ENCODE results near the gene C22orf15.

The C22orf15 gene

DNA sequence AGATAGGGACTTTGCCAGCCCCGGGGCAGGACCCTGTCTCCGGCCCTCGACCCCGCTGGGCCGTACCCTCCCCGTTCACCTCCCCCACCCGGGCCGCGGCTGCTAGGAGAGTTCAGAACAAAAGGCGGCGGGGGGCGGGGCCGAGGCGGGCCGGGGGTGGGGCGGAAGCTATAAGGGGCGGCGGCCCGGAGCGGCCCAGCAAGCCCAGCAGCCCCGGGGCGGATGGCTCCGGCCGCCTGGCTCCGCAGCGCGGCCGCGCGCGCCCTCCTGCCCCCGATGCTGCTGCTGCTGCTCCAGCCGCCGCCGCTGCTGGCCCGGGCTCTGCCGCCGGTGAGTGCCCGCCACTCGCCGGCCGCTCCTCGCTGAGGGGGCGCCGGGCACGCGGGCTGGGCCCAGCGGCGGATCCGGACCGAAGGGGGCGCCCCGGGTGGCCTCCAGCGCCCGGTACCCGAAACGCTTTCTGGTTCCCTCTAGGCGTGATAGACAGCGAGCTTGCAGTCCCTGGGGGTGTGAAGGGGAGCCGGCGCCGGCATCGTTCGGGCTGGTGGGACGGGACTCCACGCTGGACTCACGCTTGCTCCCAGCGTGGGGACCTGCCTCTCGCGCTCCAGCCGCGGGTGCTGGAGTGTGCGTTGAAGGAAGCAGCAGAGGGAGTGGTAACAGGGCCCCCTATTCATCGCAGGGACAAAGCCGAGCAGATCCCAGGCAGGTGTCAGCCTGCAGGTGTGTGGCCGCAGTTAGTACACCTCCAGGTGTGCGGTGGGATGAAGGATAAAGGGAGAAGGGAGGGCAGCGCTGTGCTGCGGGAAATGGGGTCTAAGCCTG is 10.1 kb downstream of the C22orf15 start, which contains the start of gene MMP11:
Gene MMP11 (plus strand): TSS at position 201 of the 825 bp plus-strand sequence. CDS start 22 bp downstream, at position 223.
- DNase-seq (ENCODE audit: low read depth in 2 of 2, low spot score in 1 of 2), result no peak

DNA sequence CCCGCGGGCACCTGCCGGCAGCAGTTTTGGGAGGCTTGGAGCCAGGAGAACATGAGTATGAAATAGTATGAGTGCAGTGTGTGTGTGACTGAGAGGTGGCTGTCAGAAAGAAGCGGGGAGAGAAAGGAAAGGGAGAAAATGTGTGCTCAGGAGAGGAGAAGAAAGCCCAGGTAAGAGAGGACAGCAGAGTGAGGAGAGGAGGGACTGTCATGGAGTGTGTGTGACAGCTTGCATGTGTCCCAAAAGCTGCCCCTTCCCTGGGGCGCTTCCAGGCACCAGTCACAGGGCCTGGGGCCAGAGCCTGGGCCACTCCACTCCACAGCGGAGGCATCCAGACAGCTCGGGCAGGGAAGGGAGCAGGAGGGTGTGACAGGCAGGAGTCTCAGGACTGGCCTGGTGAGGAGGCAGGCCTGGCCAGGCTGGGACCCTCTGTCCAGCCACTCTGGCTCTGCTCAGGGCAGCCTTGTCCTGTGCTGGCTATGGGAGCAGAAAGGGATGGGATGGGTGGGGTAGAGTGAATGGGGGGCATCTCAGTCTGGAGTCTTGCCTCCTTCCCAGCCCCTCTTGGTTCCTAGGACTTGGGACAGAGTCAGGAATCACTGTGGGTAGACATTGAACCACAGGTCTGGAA is 10.8 kb downstream of the C22orf15 start:
- DNase-seq (ENCODE audit: low read depth in 2 of 2, low spot score in 1 of 2), result no peak

DNA sequence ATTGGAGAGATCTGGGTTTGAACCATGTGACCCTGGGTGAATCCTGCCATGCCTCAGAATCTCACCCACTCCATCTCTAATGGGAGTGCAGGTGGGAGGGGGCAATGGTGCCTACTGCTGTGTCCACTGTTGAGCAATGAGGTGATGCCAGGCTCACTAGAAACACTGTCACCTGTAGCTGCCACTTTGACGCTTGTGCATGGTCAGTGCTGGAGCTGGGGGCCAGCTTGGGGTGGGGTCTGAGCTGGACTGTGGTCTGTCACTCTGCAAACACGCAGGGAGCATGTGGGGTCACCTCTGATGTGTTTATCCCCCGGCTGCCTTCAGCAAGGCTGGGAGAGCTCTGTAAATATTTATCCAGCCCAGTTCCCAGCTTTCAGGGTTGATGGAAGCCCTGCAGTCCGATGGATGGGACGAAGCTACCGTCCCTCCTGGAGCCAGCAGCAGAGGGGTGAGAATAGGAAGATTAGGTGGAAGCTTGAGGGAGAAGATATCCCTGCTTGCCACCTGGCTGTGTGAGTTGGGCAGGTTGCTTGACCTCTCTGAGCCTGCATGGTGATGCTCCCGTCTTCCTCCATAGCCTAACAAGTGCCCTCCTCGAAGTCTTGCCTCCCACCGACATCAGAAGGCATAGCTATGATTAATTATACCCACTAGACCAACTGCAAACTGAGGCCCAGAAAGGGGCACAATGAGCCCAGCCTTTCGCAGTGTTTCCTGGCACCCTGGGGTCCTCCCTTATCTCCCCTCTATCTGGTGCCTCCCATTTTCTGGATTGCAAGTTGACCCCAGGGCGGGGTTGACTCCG is 11.5 kb downstream of the C22orf15 start:
- no peak for DNase-seq (ENCODE audit: low read depth in 2 of 2, low spot score in 1 of 2)

DNA sequence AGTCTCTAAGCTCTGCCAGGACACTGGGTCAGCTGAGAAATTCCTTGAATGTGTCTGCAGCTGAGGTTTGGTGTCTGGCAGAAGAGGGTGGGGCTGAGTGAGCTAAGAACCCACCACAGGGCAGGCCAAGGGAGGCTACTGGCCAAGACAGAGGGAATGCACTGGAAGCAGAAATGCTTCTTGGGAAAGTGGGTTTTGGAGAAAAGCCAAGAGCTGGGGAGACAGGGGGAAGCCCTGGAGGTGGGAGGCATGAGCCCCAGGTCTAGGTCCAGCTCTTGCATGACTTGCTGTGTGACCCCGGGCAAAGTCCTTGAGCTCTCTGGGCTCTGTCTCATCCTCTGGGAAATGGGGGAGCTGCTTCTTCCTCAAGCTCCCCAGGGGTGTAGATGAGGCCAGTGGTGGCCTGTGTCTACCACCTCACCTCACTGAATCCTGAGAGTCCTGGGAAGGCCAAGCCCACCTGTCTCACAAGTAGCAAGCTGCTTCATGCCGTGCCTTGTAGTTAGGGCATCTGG is 12.2 kb downstream of the C22orf15 start:
- no peak for DNase-seq (ENCODE audit: low read depth in 2 of 2, low spot score in 1 of 2)

DNA sequence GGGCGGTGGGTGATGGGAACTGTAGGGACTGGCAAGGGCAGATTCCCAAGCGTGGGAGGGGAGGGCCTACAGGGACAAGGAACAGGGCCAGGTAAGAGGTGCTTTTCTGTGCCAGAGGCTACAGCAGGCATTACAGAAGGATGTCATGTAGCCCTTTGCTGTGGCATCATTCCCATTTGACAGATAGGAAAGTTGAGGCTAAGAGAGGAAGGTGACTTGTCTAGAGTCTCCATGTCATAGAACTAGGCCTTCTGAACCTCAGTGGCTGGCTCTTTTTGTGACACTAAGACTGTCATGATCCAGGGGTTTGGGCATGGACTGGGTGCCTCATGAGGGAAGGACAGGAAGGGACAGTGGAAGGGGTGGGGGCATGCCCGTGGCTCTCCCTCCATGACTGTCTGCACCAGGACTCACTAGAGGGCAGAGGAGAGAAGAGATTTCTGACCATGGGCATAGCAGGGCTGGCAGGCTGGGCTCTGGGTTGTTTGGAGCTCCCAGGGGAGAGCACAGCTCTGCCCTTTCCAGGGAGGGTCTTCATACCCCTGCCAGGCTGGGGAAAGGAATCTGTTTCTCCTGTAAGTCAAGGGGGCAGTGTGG is 13.1 kb downstream of the C22orf15 start:
- DNase-seq (ENCODE audit: low read depth in 2 of 2, low spot score in 1 of 2), result no peak

DNA sequence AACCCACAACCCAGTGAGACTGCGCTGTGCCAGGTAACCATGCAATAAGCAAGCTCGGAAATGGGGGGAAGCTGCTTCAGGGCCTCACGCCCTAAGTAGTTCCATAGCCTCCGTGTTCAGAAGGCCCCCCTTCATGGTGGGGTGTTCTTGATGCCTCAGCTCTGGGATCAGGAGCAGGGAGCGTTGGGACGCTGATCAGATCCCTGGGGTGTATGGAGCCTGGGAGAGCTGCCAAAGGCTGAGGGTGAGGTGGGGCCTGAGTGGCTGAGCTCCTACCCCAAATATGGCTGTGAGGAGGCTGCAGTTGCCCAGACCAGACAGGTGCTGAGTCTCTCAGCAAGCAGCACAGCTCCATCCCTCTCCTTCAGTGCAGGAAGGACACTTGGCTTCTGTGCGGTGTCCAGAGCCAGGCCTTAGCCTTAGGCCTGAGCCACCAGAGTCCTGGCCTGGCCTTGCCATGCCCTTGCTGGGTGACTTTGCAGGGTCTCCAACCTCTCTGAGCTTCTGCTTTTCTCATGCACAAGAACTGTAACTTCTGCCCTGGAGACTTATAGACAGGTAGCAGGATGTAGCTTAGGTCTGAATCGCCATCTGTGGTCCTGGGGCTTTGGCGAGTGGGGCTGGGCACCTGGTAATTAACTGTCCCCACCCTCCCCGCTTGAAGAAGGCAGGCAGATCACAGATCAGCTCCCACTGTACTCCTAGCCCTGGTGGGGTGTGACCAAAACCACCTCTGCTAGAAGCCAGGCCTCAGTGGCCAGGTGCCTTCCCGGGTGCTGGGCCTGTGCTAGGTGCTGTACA is 15.2 kb downstream of the C22orf15 start:
- no peak for DNase-seq (ENCODE audit: low read depth in 2 of 2, low spot score in 1 of 2)

DNA sequence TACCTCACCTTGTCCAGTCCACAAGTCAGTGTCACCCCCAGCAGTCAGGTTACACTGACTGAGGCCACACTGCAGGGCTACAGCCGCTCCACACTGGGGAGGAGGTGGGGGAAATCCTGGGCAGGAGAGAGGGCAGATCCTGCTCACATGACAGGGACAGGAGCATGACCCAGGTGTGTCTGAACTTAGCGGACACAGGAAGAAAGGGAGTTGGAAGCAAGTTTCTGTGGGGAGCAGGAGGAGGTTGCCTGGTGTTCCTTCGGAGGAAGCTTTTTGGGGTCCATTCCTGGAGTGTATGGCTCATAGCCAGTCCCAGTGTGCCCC is 15.7 kb downstream of the C22orf15 start:
- no peak for DNase-seq (ENCODE audit: low read depth in 2 of 2, low spot score in 1 of 2)

DNA sequence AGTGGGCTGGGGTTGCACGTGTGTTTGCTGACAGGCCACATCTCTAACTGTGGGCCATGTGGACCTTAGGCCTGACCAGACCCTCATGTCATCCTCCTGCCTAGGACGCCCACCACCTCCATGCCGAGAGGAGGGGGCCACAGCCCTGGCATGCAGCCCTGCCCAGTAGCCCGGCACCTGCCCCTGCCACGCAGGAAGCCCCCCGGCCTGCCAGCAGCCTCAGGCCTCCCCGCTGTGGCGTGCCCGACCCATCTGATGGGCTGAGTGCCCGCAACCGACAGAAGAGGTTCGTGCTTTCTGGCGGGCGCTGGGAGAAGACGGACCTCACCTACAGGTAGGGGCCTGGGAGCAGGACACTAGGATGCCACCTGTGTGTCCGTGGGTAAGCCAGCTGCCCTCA is 16.3 kb downstream of the C22orf15 start:
- DNase-seq (ENCODE audit: low read depth in 2 of 2, low spot score in 1 of 2), result no peak

DNA sequence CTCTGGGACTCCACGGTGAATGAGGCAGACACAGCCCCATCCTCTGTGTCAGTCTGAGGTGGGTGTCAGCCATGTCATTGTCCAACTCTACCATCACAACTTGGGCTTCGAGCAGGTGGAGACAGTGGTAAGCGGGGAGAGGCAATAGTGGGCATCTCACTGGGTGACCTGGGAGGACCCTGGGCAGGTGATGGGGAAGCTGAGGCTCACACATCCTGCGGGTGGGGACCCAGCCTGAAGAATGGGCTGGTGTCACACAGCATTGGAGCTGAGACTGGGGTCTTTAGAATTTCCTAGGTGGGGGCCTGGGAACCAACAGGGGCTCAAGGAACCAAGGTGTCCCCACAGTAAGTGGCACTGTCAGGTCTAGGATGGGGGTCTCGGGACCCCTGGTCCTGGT is 16.9 kb downstream of the C22orf15 start:
- DNase-seq (ENCODE audit: low read depth in 2 of 2, low spot score in 1 of 2), result no peak

DNA sequence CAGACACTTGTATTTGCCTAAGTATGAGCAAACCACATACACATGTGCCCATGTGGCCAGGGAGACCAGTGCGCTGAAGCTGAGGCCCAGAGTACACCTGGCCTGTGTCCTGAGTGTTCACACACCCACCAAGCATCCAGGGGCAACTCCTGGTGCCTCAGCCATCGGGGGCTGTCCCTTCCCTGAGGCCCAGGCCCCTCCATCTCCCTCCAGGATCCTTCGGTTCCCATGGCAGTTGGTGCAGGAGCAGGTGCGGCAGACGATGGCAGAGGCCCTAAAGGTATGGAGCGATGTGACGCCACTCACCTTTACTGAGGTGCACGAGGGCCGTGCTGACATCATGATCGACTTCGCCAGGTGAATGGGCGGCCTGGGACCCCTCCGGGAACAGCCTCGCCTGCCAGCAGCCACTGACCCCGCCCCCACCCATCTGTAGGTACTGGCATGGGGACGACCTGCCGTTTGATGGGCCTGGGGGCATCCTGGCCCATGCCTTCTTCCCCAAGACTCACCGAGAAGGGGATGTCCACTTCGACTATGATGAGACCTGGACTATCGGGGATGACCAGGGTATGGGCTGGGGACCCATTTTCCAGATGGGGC is 17.5 kb downstream of the C22orf15 start:
- no peak for DNase-seq (ENCODE audit: low read depth in 2 of 2, low spot score in 1 of 2)

DNA sequence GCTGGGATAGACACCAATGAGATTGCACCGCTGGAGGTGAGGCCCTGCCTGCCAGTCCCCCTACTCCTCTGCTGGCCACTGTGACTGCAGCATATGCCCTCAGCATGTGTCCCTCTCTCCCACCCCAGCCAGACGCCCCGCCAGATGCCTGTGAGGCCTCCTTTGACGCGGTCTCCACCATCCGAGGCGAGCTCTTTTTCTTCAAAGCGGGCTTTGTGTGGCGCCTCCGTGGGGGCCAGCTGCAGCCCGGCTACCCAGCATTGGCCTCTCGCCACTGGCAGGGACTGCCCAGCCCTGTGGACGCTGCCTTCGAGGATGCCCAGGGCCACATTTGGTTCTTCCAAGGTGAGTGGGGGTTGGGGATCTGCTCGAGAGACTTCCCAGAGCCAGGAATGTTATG is 18.3 kb downstream of the C22orf15 start:
- DNase-seq (ENCODE audit: low read depth in 2 of 2, low spot score in 1 of 2), result no peak

DNA sequence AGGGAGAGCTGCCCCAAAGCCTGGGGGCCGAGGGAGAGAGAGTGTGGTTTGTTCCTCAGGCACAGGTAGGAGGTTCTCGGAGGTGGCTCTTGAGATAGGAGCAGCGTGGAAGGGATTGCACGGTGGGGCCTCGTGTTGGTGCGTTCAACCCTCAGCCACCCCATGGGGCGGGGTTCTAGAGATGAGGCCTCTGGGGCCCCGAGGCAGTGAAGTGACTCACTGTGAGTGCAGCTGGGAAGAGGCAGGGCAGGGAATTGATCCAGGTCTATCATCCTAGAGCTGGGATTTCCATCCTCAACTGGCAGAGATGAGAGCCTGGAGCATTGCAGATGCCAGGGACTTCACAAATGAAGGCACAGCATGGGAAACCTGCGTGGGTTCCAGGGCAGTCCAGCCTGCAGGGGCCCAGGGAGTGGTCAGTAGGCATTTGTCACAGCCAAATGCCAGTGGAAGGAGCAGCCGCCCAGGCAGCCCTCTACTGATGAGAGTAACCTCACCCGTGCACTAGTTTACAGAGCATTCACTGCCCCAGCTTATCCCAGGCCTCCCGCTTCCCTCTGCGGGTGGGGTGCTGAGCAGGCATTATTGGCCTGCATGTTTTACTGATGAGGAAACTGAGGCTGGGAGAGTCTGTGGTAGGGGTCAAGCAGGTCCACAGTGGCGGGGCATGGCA is 18.9 kb downstream of the C22orf15 start:
- DNase-seq (ENCODE audit: low read depth in 2 of 2, low spot score in 1 of 2), result no peak

DNA sequence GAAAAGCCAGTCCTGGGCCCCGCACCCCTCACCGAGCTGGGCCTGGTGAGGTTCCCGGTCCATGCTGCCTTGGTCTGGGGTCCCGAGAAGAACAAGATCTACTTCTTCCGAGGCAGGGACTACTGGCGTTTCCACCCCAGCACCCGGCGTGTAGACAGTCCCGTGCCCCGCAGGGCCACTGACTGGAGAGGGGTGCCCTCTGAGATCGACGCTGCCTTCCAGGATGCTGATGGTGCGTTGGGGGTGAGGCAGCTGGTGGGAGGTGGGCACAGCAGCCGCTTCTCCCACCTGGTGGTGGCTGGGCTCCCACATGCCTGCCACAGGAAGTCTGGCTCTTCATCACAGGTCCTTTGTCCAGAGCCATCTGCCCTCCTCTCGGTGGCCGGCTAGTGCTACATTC is 19.5 kb downstream of the C22orf15 start:
- no peak for DNase-seq (ENCODE audit: low read depth in 2 of 2, low spot score in 1 of 2)

DNA sequence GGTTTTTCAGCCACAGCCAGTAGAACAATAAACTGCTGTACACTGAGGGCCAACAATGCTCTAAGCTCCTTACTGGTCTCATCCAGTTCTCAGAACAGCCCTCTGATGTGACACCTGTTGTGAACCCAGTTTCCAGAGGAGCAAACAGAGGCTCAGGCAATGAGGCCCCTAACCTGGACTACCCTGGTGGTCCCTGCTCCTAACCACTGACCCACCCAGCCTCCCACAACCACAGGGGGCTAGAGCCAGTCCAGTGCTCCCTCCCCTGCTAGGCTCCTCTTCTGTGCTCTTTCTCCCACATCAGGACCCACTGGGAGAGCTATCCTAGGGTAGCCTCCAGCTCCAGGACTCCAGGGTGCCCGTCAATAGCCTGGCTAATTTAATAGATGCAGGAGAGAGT is 19.9 kb downstream of the C22orf15 start:
- DNase-seq (ENCODE audit: low read depth in 2 of 2, low spot score in 1 of 2), result no peak

DNA sequence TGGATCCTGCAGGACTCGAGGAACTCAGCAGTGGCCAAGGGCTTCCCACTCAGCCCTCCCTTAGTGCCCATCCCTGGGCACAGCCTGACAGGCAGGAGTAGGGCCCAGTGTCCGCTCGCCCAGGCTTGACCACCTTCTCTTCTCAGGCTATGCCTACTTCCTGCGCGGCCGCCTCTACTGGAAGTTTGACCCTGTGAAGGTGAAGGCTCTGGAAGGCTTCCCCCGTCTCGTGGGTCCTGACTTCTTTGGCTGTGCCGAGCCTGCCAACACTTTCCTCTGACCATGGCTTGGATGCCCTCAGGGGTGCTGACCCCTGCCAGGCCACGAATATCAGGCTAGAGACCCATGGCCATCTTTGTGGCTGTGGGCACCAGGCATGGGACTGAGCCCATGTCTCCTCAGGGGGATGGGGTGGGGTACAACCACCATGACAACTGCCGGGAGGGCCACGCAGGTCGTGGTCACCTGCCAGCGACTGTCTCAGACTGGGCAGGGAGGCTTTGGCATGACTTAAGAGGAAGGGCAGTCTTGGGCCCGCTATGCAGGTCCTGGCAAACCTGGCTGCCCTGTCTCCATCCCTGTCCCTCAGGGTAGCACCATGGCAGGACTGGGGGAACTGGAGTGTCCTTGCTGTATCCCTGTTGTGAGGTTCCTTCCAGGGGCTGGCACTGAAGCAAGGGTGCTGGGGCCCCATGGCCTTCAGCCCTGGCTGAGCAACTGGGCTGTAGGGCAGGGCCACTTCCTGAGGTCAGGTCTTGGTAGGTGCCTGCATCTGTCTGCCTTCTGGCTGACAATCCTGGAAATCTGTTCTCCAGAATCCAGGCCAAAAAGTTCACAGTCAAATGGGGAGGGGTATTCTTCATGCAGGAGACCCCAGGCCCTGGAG is 20.7 kb downstream of the C22orf15 start:
- no peak for DNase-seq (ENCODE audit: low read depth in 2 of 2, low spot score in 1 of 2)

DNA sequence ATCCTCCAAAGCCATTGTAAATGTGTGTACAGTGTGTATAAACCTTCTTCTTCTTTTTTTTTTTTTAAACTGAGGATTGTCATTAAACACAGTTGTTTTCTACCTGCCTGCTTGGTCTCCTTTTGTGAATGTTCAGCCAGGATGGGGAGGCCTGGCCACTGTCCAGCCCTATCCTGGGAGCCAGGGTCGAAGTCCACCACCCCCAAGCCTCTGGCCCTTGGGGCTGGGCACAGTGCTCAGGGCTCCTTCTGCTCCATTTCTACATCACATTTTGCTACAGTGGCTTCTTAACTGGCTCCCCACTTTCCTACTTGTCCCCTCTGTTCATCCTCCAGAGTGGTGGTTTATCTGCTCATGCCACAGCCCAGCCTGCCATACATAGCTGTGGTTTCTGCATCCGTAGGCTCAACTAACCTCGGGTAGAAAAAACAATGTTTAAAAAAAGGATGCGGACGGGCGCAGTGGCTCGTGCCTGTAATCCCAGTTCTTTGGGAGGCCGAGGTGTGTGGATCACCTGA is 21.5 kb downstream of the C22orf15 start:
- no peak for DNase-seq (ENCODE audit: low read depth in 2 of 2, low spot score in 1 of 2)

DNA sequence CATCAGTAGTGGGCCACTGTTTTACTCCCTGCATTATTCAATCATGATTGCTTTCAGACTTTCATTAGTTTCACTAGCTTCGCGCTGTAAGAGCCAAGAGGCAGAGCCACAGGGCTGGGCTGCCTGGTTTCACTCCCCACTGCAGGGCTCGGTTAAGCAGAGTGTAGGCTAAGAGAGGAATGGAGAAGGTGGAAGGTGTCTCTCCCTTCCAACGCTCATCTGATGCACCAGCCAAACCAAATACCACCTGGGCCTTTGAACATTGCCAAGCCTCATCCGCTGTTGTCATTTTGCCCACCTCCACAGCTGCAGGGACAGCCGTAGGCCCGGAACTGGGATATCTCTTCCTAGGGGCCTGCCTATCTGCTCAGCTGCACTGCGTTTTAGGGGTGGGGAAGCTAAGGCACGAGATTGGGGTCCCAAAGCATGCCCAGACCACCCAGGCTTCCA is 23.5 kb downstream of the C22orf15 start:
- no peak for DNase-seq (ENCODE audit: low read depth in 2 of 2, low spot score in 1 of 2)

Data from stimulated activated CD8-positive, alpha-beta memory T cell treated with anti-CD3 and anti-CD28 coated beads, Interleukin-4, amount 100 ng/mL, for 4 hours (primary cell).